HG03460 (cell line): ENCODE data around the gene NKX2-4.
"Not testable (repeated sequence)": the region's sequence is repeated elsewhere in the genome, so short reads cannot be mapped to it uniquely, and the experiment has no call there.

Experiments used
- ATAC-seq: cut with Tn5 transposase; IDR thresholded peaks from one replicate; pipeline ENCODE4 v1.9.1; 2021; ENCODE audit not compliant: unreplicated experiment

Gene NKX2-4

DNA sequence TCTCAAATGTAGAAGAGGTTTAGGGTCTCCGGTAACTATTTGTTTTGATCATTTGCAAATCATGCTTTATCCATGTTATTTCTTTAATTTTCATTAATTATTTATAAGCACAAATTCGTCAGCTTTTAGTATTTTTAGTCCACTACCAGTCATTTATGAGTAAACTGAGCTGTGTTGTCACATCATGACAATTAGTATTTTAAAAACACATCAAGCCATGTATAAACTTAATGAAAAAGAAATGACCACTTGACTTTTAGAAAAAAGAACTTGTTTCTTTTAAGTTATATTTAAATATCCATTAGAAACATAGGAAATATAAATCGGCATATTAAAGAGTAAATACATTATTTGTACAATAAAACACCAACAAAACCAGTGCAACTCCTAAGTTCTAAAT is 2.8 kb downstream of the NKX2-4 start:
- no peak for ATAC-seq

DNA sequence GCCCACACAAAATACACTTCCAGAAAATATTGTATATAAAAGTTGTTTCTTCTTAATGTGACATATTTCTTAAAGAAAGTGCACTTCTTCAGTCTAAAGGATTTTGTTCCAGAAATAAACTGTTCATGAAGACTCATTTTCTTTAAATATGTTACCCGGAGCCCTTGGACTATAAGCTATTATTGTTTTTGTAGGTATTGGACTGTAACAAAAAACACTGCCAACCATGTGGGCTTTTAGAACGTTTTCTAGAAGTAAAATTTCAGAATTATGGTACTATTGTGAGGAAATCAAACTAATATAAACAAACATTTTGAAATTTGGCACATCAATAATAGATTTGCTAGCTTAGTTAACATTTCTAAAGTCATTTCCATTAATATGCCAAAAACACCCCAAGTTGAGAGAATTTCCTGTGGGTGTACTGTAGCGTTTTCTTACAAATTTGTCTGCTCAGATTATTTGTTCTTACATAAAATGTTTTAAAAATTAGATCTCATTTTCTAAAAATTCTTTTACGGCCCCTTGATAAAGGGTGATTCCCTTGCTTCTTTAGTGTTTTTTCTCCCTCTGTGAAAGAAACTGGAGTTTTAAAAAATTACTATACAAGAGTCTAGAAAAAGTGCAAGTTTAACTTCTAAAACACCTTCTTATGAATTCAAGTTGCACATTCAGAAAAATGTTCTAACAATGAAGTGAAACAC is 3.4 kb downstream of the NKX2-4 start:
- ATAC-seq = no peak

DNA sequence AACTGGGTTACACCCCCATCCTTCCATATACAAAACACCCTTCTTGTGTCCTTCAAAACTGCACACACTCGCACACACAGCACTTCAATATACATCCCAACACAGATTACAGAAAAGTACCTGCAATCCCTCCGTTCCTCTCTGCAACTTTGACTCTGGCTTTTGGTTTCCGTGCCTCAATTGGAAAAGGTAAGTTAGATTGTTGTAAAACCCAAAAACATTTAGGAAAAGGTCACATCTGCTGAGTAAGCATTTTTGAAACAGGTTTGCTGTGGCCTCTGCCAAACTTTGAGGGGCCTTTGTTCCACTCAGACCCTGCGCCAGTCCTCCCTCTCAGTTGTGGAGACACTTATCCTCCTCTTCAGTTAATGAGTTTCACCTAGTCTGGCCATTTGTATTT is 4.2 kb downstream of the NKX2-4 start:
- no peak for ATAC-seq

DNA sequence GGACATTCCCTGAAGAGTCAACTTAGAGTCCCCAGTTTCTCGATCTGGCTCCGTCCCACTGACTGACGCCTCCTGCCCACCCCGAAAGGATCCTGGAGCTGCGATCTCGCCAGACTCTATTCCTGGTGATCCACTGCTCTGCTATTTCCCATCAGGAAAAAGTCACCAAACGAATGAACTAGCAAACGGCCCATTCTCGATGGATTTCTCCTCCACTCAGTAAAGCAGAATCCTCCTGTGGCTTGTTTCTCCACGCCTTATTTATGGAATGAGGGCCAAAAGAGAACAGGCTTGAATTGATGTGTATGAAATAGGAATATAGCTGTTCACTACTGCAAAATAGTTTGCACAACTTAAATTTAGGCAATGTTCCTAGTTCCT is 5.4 kb downstream of the NKX2-4 start:
- ATAC-seq = no peak

DNA sequence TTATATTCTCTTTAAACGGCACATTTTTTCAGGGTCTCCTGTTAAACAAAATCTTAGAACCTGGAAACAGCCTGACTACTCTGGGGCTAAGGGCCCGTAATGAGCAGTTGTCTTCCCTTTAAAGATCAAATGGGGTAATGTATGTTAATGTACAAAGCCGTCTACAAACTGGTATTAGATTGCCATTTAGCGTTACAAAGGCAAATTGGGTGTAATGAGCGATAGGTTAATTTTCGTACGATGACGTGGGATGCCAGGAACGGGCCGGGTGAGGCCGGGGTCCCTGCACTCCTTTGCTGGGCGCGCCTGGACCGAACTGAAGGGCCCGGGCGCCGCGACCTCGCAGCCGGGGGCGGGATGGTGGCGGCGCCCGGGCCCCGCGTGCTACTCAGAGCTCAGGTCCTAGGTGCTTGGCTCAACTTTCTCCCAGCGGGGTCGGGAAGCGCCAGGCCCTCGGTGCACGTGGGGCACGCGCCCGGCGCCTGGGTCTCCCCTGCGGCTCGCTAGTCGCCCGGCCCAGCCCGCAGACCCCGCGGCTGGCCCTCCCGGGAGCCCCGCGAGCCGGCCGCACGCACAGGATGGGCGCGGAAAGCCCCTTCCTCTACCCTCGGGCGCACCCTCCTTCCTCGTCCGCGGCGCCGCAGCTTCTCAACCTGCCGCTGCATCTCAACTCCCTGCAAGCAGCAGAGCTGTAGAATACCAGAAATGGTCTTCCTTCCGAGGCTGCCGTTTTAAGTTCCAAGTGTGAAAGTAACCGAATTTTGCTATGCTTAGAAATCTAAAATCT is 5.9 kb downstream of the NKX2-4 start:
- ATAC-seq = no peak

DNA sequence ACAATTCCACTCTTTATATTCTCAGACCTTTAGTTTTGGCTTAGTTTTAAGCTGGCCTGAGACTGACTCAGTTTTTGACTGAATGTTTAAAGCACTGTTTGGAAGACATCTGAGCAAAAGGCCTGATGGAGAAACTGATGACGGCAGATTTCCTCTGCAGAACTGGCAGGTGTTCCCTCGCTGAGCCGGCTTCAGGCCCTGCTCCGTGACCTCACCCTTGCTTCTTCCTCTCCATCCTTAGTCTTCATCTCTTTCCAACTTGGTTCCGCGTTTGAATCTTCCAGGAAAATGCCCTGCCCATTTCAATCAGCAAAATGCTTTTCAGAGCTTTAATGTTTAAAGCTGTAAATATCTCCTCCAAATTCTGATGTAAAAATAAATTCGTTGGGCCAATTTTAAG is 6.6 kb downstream of the NKX2-4 start:
- no peak for ATAC-seq

DNA sequence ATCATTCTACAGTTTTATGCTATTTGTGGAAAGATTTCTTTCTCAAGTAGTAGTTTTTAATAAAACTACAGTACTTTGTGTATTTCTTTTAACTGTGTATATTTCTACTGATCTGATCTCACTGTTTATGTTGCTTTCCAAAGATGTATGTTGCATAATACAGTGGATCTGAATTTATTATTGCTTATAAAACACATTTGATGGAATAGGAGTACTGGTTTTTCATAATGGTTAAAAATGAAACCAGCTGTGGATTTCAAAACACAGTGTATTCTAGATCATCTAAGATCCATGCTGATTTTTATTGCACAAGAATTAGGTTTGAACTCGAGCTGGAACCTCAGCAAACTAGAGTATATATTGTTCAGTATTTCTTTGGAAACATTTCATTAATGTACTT is 8.0 kb downstream of the NKX2-4 start:
- no peak for ATAC-seq

DNA sequence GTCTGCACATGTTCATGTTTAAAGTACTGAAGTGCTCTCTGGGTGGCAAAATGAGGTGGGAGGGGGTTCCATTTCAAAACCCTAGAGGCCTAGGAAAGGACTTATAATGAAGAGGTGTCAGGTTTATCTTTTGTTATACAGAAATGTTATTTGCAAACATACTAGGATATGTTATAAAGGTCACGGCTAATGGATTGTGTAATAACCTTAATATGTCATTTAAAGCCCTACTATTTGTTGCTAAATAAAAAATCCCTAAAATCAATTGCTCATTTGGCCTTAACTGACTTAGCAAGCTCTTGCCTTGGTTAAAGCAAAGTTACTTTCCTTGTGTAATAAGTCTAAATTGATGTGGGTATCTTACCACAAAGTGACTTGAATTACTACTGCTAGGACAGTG is 8.8 kb downstream of the NKX2-4 start:
- ATAC-seq = no peak

DNA sequence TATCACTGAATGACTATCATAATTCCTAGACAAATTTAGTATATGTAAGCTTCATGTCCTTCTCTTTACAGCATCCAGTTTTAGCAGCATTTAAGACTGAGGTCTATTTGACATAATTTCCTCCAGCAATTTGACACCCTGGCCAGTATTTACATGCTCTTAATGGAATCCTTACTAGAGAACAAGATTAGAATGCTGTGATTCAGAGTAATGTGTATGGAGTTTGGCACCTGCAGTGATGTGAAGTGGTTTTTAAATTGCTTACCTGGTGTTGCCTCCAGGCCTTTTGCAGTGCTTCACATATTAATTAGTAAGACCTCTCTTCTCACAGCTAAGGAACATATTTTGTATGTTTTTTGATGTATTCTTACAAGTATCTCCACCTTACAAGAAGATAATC is 9.8 kb downstream of the NKX2-4 start:
- no peak for ATAC-seq

DNA sequence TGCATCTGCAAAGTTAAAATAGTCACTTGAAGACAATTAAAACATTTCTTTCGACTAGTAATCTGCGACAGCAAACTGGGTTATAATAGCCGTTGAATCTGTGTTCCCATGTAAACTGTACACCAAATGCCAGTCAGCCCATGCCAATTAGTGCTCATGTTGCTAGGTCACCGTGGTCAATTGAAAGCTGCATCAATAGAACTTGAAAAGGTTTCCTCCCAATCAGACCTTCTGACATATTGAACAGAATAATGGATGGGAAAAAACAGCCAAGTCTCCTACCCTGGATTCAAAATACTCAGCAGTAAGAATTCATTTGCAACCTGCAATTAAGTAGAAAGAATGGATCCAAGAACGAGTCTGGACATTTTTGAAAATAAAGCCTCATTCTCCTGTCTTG is 11.2 kb downstream of the NKX2-4 start:
- no peak for ATAC-seq

DNA sequence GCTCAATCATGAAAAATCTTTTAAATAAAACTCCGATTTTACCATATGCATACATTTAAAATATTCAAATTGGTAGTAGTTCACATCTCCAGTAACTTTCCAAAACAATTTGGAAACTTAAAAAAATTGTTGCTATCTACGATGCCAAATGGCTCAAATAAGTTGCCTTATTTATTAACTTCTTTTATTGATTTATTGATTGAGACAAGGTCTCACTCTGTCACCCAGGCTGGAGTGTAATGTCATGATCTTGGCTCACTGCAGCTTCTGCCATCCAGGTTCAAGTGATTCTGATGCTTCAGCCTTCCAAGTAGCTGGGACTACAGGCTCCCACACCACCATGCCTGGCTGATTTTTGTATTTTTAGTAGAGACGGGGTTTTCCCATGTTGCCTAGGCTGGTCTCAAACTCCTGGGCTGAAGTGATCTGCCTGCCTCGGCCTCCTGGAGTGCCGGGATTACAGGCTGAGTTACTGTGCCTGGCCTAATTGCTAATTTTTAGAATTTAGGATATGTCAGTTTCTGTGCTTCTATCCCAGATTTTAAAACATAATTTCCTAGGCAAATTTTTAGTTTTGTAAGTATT is 12.9 kb downstream of the NKX2-4 start:
- no peak for ATAC-seq

DNA sequence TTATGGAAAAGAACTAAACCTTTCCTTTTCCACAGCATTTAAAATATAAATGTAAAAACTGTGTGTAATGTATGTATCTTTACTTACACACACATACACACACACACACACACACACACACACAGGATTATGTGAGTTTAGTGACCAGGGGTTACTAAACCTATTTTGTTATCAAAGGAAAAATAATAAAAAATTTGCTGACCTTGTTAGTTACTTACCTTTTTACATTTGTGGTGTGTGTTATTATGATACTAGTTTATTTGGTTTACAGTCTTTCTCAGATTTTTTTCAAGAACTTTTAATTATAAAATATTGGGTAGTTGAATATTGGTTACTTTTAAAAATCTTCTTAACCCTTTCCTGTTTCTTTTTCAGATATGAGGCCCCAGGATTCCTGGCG is 15.7 kb downstream of the NKX2-4 start:
- ATAC-seq = no peak

DNA sequence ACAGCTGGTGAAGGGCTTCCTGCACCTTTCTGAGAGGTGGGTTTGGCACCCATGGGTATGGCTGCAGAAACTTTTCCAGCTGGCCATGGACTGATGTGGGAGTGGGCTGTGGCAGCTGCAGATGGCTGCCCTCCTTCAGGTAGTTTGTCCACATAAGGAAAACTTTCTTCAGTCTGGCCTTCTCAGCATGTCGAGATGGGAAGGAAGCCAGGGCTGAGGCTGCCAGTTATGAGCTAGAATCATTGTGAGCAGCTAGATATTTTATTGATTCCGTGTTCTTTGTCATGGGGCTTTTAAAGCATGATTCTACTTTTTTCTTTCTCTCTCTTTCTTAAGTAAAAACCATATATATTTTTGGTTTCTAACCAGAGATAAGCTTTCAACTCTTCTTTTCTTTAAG is 16.6 kb downstream of the NKX2-4 start:
- ATAC-seq = no peak

DNA sequence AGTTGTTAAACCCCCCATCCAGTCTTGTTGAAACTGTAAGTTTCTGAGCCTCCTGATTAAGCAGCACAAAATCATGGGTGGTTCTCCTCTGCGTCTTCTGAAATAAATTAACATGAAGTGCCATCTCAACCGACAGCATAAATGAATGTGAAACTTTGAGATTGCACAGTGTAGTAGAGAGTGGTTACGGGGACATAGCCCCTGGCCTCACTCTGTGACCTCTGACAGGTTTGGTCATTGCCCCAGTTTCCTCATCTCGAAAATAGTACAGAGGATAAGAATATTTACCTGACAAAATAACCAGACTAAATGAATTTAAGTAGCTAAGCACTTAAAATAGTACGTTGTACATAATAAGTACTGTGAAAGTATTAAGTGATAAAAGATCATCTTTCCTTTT is 19.1 kb downstream of the NKX2-4 start:
- ATAC-seq = no peak

DNA sequence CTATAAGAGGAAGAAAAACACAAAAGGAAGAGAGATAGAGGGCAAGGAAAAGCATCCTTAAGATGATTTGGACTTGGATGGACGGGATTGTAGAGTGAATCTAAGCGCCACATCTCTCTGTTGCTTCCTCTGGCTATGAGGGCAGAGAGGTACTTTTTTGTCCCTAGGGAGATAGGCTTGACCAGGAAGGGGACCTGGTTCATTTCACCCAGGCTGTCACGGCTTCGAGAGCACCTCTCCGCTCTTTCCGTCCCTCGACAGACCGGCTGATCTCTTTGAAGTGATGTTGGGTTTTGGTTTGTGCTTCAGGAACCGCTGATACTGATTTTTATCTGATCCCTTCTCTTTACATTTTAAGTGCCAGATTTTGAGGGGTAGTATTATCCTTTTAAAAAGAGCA is 19.6 kb downstream of the NKX2-4 start:
- ATAC-seq = no peak

DNA sequence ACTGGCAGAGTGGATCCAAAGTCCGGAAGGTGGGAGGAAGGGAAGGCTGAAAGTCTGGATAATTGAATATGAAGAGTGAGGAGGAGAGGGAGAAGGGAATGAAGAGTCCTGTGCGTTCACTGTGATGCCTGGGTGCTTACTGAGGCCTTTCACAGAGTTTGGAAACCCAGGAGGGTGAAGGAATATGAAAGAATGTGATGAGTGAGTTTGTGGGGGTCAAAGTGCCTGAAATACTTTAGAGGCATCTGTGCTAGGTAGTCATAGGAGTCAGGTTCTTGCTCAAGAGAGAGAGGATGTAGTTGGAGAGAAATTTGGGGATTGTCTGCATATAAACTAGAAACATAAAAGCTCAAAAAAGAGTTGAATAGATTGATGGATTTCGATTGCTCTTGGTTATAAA is 20.7 kb downstream of the NKX2-4 start:
- ATAC-seq = no peak

DNA sequence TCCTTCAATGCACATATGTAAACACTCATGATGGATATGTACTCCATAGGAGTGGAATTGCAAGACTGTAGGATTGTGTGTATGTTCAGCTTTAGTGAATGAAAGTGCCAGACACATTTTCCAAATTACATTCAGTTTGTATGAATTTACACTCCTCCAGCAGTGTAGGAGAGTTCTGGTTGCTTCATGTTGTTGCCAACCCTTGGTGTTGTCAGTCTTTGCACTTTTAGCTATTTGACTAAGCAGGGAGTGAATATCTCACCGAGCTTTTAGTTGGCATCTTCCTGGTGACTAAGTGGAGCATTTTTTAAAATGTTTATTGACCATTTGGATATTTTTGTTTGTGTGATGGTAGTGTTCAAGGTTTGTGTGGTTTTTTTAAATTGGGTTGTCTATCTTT is 23.9 kb downstream of the NKX2-4 start:
- ATAC-seq = no peak

DNA sequence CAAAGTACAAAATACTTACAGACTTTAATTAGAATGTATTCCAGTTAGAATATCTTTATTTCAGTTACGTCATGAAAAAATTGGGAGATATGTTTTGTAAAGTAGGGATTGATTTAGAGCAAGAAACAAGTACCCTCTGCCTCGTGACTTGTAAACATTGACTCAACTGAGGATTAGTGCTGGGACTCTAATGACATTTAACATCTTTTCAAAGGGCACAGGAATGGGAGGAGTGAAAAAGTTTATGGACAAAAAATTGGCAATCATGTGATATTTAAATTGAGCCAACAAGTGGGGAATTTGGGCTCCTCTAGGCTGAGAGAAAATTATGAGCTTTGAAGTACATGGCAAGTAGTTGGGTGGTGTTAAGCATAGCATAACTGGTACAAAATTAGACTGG is 25.3 kb downstream of the NKX2-4 start:
- no peak for ATAC-seq

DNA sequence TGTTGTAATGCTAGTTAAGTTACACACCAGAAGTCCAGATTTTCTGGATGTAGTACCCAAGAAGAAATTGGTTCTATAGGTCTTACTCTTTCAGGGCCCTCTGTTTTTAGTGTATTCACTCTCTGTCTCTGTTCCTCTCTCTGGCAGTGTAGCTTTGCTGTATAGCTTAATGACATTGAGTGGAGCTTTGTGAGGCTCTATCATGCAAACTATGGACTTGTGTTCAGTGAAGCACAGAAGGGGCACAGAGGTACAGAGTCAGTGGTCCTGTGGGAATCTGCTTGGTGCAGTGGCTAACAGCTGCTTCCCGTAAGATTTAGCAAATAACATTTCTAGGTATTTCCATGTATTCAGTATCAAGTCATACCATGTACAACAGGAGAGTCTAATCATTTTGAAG is 26.1 kb downstream of the NKX2-4 start:
- no peak for ATAC-seq

DNA sequence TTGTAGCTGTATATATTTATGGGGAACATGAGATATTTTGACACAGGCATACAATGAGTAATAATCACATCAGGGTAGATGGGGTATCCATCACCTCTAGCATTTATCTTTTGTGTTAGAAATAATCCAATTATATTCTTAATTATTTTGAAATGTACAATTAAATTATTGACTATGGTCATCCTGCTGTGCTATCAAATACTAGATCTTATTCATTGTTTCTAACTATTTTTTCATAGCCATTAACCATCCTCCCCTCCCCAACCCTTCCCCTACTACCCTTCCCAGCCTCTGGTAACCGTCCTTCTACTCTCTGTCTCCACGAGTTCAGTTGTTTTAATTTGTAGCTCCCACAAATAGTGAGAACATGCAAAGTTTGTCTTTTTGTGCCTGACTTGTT is 28.5 kb downstream of the NKX2-4 start:
- ATAC-seq = no peak

DNA sequence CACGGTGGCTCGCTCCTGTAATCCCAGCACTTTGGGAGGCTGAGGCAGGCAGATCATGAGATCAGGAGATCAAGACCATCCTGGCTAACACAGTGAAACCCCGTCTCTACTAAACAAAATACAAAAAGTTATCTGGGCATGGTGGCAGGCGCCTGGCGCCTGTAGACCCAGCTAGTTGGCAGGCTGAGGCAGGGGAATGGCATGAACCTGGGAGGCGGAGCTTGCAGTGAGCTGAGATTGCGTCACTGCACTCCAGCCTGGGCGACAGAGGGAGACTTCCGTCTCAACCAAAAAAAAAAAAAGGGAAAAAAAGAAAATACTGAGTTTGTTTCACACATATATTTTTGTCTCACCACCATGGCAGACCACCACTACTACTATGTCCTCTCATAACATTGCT is 31.1 kb downstream of the NKX2-4 start:
- not testable (repeated sequence) for ATAC-seq

DNA sequence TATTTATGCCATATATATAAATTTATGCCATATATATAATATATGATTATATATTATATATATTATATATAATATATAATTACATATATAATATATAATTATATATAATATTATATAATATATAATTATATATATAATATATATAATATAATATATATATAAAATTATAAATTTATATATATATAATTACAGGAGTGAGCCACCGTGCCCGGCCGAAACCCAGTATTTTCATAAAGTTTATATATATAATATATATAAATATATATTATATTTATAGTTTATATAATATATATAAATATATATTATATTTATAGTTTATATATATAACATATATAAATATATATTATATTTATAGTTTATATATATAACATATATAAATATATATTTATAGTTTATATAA is 31.6 kb downstream of the NKX2-4 start:
- ATAC-seq = no peak
